LNCaP clone FGC (cell line): ENCODE measurements around the gene NR1I2.

ENCODE experiments used
- DNase-seq: peaks from one replicate; pipeline ENCODE4 v3.0.0-alpha.2; 2011; ENCODE audit warnings: low read depth
- H3K4me3 ChIP-seq: 2 replicates; pipeline ENCODE4 v1.5.1; 2011; ENCODE audit warnings: mild to moderate bottlenecking, low read depth, low read length, control low read depth
- CTCF ChIP-seq: IDR thresholded peaks from 2 replicates; pipeline ENCODE4 v1.5.1; 2012; ENCODE audit warnings: mild to moderate bottlenecking; ENCODE audit not compliant: control insufficient read depth, insufficient read depth; ENCODE audit errors: extremely low read depth

The NR1I2 gene

GRCh38 chr3:119826711-119827608 is 45.1 kb downstream of the NR1I2 start:
- H3K4me3 ChIP-seq = no peak overlapping the region
- DNase-seq = no peak

GRCh38 chr3:119829420-119829819 is 47.5 kb downstream of the NR1I2 start:
- no peak overlapping the region for H3K4me3 ChIP-seq
- TF ChIP-seq CTCF = no peak
- no peak for DNase-seq

More at GRCh38 chr3:119826711-119827608, 45.1 kb downstream of the NR1I2 start:
- TF ChIP-seq CTCF = no peak

GRCh38 chr3:119831022-119831421 is 49.1 kb downstream of the NR1I2 start:
- TF ChIP-seq CTCF = peak; percentile 25; the same call in 1 of the 2 replicates
- DNase-seq = no peak
- H3K4me3 ChIP-seq = no peak overlapping the region

GRCh38 chr3:119831941-119832371 is 50.1 kb downstream of the NR1I2 start:
- H3K4me3 ChIP-seq = no peak overlapping the region
- TF ChIP-seq CTCF = no peak
- DNase-seq = no peak

GRCh38 chr3:119834754-119835370 is 53.0 kb downstream of the NR1I2 start:
- no peak overlapping the region for H3K4me3 ChIP-seq
- no peak for TF ChIP-seq CTCF
- no peak for DNase-seq

GRCh38 chr3:119835556-119835955 is 53.7 kb downstream of the NR1I2 start:
- H3K4me3 ChIP-seq = no peak overlapping the region
- no peak for TF ChIP-seq CTCF
- DNase-seq = no peak
